Left renal pelvis (tissue), 4 donors: ENCODE measurements around the gene CRYBA4. TPM values are rescaled to one million over a fixed set of nuclear protein-coding genes. Genes with fewer than 3 reads are reported as not detected.

Experiments
- DNase-seq, 4 donors: peaks; one replicate each; pipeline ENCODE4 v3.0.0-alpha.2; 2013; ENCODE audit warnings: low read depth in 4 of 4, low spot score in 3 of 4
- polyA plus RNA-seq, 4 donors: library from polyadenylated mRNA; unstranded; fragments of 120-200 nt; gene quantifications; one replicate each; pipeline ENCODE4 v1.2.1, GENCODE V29; 2013; ENCODE audit not compliant: insufficient read length in 4 of 4

The CRYBA4 gene
- polyA plus RNA-seq, 4 donors: not detected

GRCh38 chr22:26658161-26658560 is 36.4 kb downstream of the CRYBA4 start:
- DNase-seq: no peak

- DNase-seq: no peak
Observed at GRCh38 chr22:26658671-26659478, 37.1 kb downstream of the CRYBA4 start.

GRCh38 chr22:26660356-26660755 is 38.6 kb downstream of the CRYBA4 start:
- DNase-seq: no peak

GRCh38 chr22:26660961-26661578 is 39.3 kb downstream of the CRYBA4 start:
- DNase-seq: no peak

- no peak for DNase-seq
Observed at GRCh38 chr22:26662160-26662559, 40.4 kb downstream of the CRYBA4 start.

- no peak for DNase-seq
Observed at GRCh38 chr22:26663374-26663923, 41.7 kb downstream of the CRYBA4 start.

GRCh38 chr22:26665813-26666231 is 44.1 kb downstream of the CRYBA4 start:
- no peak for DNase-seq

GRCh38 chr22:26667140-26667539 is 45.4 kb downstream of the CRYBA4 start:
- DNase-seq: no peak

GRCh38 chr22:26669060-26669481 is 47.3 kb downstream of the CRYBA4 start:
- DNase-seq: no peak

GRCh38 chr22:26670459-26670858 is 48.7 kb downstream of the CRYBA4 start:
- DNase-seq: no peak

- no peak for DNase-seq
Observed at GRCh38 chr22:26671317-26672059, 49.7 kb downstream of the CRYBA4 start.

- DNase-seq: no peak
Observed at GRCh38 chr22:26672060-26672471, 50.3 kb downstream of the CRYBA4 start.

GRCh38 chr22:26672590-26673468 is 51.1 kb downstream of the CRYBA4 start:
- DNase-seq: peak; percentile 87 to 93 (median 91)

- no peak for DNase-seq
Observed at GRCh38 chr22:26673486-26673885, 51.7 kb downstream of the CRYBA4 start.

GRCh38 chr22:26674211-26675190 is 52.7 kb downstream of the CRYBA4 start:
- no peak for DNase-seq

GRCh38 chr22:26675687-26676268 is 54.0 kb downstream of the CRYBA4 start:
- no peak for DNase-seq

GRCh38 chr22:26677217-26677616 is 55.5 kb downstream of the CRYBA4 start:
- DNase-seq: no peak

GRCh38 chr22:26679003-26679629 is 57.4 kb downstream of the CRYBA4 start:
- peak in 3 of 4 donors; percentile 56 to 70 (median 59) for DNase-seq
